ENCODE data around the gene FREM3.

FREM3 gene

DNA sequence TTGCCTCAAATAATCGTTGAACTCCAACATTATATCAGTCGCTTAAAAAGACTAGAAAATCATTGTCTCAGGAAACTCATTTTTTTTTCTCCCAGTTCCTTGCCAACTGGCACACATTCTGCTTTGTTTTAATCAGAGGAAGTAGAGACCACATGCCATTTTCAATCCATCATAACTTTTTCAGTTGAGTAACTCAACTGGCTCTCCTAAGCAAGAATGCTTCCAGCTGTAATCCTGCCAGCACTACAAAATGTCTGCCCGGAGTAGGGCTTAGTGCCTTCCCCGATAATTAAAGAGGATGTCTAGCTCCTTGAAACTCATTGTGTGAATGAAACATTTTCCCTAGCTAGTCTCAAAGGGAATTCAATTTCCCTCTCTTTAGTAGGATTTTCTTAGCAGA is 33.0 kb downstream of the FREM3 start:
- no peak for DNase-seq (ENCODE audit: low spot score)

GRCh38 chr4:143658336-143658735 is 42.1 kb downstream of the FREM3 start:
- no peak for DNase-seq (ENCODE audit: low spot score)

DNA sequence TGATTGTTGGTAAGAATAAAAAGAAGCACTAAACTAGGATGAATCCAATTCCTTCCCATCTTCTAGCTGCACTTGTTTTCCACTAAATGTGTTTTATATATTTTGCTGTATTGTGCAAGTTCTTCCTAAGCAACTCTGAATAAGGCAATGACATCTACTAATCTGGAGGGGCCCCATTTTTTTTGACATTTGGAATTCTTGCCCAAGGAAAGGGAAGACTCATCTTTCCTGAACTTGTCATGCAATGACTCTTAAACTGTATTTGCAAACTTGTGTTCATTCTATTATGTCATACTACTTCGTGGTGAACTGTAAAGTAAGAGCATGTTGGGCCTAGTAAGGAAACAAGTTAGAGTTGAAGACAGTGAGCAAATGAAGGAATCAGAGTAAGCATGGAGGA is 45.9 kb downstream of the FREM3 start:
- DNase-seq (ENCODE audit: low spot score) = no peak

GRCh38 chr4:143653031-143653430 is 47.4 kb downstream of the FREM3 start:
- DNase-seq (ENCODE audit: low spot score) = no peak

- DNase-seq (ENCODE audit: low spot score) = no peak
Measured at GRCh38 chr4:143643399-143643798, 57.1 kb downstream of the FREM3 start.

DNA sequence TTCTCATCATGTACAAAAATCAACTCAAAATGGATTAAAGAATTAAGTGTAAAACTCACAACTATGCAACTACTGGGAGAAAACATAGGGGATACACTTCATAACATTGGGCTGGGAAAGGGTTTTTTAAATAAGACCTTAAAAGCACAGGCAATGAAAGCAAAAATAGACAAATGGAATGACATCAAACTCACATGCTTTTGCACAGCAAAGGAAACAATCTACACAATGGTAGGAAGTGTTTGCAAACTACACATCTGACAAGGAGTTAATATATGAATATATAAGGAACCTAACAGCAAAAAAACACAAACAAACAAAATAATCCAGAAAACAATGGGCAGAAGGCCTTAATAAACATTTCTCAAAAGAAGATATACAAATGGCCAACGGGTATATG is 57.9 kb downstream of the FREM3 start:
- DNase-seq (ENCODE audit: low spot score) = no peak

DNA sequence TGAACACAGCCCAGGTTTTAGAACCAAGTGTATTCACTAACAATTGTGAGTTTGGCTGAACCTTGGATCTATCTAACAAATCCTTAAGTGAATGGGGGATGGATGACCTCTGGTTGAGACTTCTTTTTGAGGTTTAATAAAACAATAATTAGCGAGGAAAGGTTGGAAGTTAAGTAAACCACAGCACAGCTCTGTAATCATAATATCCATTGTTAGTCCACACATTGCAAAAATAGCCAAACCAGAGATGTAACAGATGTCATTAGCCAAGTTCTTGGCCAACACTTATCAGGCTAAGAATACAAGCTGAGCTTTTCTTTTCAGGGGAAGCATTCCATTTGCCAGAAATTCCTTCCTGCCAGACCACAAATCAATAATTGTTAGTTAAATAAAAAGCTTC is 59.1 kb downstream of the FREM3 start:
- DNase-seq (ENCODE audit: low spot score) = no peak

- no peak for DNase-seq (ENCODE audit: low spot score)
Measured at GRCh38 chr4:143634763-143635162, 65.7 kb downstream of the FREM3 start.

- no peak for DNase-seq (ENCODE audit: low spot score)
Measured at GRCh38 chr4:143633833-143634232, 66.6 kb downstream of the FREM3 start.

DNA sequence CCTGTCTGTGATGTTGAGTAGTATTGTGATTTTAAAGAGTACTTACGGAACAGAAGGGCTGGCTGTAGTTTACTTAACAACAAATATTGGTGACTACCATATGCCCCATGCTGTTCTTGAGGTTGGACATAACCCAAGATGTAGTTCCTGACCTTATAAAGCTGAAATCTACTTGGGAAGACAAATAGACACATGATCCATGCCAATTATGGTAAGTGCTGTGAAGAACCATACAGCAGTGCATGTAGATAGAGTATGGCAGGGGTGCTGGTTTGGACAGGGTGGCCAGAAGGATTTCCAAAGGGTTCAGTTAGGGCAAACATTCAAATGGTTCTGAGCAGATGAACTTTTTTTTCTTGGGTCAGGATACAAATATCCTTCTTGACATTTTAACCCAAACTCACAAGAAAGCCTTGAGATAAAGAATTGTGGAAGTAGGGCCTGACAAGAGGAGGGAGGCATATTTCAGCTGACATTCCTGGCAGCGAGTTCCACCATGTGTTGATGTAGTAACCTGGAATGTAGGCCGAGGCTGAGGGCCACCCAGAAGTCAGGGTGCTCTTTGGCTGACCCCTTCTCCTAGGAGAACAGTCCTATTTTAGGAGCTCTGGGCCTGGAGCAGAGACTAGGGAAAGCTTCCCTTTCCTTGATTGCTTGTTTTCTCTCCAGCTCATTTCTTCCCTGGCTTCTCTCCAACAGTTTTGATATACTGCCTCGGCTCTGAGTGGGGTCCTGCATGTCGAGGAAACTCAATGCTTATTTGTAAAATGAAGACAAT is 74.2 kb downstream of the FREM3 start:
- DNase-seq (ENCODE audit: low spot score) = peak; percentile 70

- no peak for DNase-seq (ENCODE audit: low spot score)
Measured at GRCh38 chr4:143625632-143626031, 74.8 kb downstream of the FREM3 start.

GRCh38 chr4:143623896-143624295 is 76.6 kb downstream of the FREM3 start:
- no peak for DNase-seq (ENCODE audit: low spot score)

DNA sequence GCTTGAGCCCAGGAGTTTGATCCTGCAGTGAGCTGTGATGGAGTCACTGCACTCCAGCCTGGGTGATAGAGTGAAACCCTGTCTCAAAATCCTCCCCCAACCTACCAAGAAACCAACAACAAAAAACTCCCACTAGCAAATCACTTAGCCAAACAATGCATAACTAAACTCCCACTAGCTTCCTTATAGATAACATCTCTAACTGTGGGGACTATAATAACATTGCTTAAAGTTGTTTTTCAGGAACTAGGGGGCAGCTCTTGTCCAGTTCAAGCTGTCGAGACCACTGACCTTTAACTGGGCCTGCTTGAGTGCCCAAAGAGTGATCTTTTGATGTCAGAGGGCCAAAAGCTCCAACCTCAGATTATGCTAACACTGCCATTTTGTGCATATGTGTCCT is 81.7 kb downstream of the FREM3 start:
- DNase-seq (ENCODE audit: low spot score) = no peak

- DNase-seq (ENCODE audit: low spot score) = no peak
Measured at GRCh38 chr4:143617994-143618679, 82.3 kb downstream of the FREM3 start.

- no peak for DNase-seq (ENCODE audit: low spot score)
Measured at GRCh38 chr4:143616771-143617170, 83.7 kb downstream of the FREM3 start.

DNA sequence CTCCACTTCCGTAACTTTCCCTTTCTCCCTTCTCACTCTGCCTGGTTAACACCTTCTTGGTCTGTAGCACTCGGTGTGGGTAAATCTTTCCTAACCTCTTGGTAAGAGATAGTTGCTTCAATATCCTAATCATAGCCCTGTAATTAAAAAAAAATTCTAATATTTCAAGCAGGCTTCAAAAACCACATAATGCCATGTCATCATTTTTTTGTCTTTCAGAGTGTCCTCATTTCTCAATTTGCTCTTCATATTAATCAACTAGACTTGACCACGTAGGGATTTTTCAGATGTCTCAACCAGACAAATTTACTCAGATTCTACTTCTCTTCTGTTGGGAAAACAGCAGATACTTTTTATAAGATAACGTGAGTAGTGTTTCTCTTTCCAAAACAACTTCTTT is 91.0 kb downstream of the FREM3 start:
- no peak for DNase-seq (ENCODE audit: low spot score)

GRCh38 chr4:143606480-143606879 is 94.0 kb downstream of the FREM3 start:
- DNase-seq (ENCODE audit: low spot score) = no peak

DNA sequence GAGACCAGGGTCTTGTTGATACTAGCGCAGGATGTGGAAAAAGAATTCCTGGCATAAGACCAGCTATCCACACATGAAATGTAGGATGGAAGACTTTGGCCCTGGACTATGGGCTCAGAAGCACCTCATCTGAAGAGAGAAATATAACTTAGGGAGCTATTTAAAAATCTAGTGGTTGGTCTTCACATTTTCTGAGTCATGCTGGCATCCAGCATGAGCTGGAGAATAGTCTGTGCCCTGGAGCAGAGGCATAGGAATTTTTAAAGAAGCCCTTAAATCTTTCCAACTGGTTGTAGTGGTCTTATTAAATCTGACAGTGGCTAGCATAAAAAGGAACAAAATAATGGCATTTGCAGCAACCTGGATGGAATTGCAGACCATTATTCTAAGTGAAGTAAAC is 100.6 kb downstream of the FREM3 start:
- no peak for DNase-seq (ENCODE audit: low spot score)

GRCh38 chr4:143598816-143599215 is 101.7 kb downstream of the FREM3 start:
- no peak for DNase-seq (ENCODE audit: low spot score)

- no peak for DNase-seq (ENCODE audit: low spot score)
Measured at GRCh38 chr4:143597276-143597675, 103.2 kb downstream of the FREM3 start.

GRCh38 chr4:143587703-143588102 is 112.8 kb downstream of the FREM3 start:
- no peak for DNase-seq (ENCODE audit: low spot score)

- DNase-seq (ENCODE audit: low spot score) = no peak
Measured at GRCh38 chr4:143586080-143586479, 114.4 kb downstream of the FREM3 start.

GRCh38 chr4:143585548-143585947 is 114.9 kb downstream of the FREM3 start:
- DNase-seq (ENCODE audit: low spot score) = no peak

Data from left forelimb (tissue), 1 donor.